HEK293 (cell line): ENCODE data around the gene DOK6.

Experiments
- CTCF ChIP-seq: fragments of 450-650 bp; formaldehyde crosslinking; IDR thresholded peaks from 2 replicates; pipeline ENCODE4 v1.5.1; 2016; ENCODE audit warnings: missing biosample characterization, missing genetic modification characterization
- PRDM10 ChIP-seq: fragments of 450-650 bp; formaldehyde crosslinking; IDR thresholded peaks from 2 replicates; pipeline ENCODE4 v1.5.1; 2016; ENCODE audit warnings: missing biosample characterization, missing genetic modification characterization
- ZNF223 ChIP-seq: fragments of 450-650 bp; formaldehyde crosslinking; IDR thresholded peaks from 2 replicates; pipeline ENCODE4 v1.5.1; 2016; ENCODE audit warnings: missing biosample characterization, missing genetic modification characterization

GRCh38 chr18:69725009-69725408 is 324.3 kb downstream of the DOK6 start:
- TF ChIP-seq ZNF223 (tag by site-specific recombination) (no peak), CTCF (tag by site-specific recombination) (no peak), PRDM10 (no peak)
